Stimulated activated CD8-positive, alpha-beta memory T cell treated with anti-CD3 and anti-CD28 coated beads, Interleukin-2, amount 100 ng/mL, for 48 hours (primary cell): ENCODE results near the gene INTS6L.
"Not testable (repeated sequence)": the region's sequence is repeated elsewhere in the genome, so short reads cannot be mapped to it uniquely, and the experiment has no call there.

Experiments
- DNase-seq, 2 donors: peaks; one replicate each; pipeline ENCODE4 v3.0.0-alpha.2; 2020; ENCODE audit warnings: low read depth in 2 of 2

The INTS6L gene

DNA sequence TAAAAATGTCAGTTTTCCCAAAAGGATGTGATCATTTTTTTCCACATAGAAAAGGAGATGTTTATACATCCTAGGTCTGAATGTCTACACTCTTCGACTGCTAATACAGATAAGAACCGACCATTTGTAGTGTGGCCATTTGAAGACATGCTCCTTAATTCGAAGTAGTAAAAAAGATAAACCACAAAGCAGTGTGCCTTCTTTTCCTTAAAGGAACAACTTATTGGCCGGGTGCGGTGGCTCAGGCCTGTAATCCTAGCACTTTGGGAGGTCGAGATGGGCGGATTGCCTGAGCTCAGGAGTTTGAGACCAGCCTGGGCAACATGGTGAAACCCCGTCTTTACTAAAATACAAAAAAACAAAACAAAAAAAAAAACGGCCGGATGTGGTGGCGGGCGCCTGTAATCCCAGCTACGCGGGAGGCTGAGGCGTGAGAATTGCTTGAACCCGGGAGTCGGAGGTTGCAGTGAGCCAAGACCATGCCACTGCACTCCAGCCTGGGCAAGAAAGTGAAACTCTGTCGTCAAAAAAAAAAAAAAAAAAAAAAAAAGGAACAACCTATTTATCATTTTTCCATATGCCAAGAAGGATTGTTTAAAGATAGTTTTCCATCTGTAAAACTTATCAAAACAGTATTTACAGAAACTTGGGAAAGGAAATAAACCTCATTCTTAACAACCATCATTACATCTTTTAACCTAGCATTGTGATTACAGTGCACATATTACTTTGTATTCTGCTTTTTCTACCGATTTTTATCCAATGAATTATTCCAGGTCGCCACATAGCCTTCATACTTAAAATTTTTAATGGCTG is 2.6 kb downstream of the INTS6L start:
- DNase-seq = no peak

DNA sequence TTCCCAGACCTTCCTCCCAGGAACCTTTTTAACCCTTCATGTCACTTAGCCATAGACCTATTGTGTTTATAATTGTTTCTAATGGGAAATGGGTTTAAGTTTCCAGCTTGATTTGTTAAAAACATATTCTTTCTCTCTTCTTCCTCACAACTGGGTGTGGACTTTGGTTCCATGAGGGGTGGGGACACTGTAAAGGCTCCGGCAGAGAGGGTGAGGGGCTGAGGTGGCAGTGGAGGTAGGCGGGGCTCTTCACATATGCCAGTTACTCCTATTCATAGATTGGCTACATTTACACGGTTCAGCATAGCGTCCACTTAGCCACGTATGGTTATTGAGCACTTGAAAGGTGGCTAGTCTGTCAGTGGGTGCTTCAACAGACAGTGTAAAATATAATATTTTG is 7.8 kb downstream of the INTS6L start:
- no peak for DNase-seq

DNA sequence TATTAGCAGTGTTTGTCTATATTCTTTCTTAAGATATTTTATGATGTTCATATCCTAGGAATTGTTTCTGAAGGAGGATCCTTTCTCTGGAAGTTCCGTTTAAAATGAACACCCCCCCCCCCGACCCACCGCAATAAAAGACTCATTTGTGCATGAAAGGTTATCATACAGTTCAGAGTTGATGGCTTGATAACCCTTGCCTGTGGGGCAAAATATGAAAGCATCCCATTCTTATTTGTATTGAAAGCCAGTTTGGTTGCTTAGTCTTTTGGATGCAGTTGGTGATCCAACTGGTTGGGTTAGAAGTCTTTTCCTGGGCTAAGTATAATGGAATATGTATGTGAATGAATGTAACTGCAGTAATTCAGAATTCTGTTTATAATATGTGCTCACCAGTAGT is 8.3 kb downstream of the INTS6L start:
- DNase-seq = no peak

DNA sequence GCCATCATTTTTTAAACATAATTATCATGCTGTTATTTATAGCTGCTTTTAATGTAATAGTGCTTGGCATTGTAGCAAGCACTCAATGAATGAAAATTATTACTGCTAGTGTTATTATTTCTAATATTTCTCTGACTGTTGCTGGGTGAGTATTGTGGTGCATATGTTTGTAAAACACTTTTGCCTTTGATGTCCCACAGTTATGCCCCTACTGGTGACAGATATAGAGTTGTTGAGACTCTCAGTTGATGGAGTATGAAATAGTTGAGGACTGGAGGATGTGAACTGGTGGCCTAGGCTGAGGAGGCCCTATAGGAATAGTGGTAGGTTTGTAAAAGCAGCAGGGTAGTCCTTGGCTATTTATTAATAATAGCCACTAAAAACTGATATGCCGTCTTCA is 9.6 kb downstream of the INTS6L start:
- DNase-seq = no peak

DNA sequence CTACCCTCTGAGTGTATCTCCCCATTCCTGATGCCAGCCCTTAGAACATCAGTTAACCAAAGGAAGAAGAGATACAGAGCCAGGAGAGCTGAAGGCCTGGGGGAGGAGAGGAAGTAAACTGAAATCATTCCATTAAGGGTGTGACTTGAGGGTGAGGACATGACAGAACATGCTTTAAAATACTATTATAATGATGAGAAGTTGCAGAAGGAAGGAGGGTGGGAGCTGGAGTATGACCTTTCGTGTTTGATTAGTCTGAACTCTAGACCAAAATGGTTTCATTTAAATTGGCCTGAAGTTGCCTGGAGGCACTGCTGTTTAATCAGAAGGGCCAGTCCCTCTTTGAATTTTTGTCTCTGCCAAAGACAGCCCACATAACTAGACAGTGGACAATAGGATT is 11.4 kb downstream of the INTS6L start:
- no peak for DNase-seq

DNA sequence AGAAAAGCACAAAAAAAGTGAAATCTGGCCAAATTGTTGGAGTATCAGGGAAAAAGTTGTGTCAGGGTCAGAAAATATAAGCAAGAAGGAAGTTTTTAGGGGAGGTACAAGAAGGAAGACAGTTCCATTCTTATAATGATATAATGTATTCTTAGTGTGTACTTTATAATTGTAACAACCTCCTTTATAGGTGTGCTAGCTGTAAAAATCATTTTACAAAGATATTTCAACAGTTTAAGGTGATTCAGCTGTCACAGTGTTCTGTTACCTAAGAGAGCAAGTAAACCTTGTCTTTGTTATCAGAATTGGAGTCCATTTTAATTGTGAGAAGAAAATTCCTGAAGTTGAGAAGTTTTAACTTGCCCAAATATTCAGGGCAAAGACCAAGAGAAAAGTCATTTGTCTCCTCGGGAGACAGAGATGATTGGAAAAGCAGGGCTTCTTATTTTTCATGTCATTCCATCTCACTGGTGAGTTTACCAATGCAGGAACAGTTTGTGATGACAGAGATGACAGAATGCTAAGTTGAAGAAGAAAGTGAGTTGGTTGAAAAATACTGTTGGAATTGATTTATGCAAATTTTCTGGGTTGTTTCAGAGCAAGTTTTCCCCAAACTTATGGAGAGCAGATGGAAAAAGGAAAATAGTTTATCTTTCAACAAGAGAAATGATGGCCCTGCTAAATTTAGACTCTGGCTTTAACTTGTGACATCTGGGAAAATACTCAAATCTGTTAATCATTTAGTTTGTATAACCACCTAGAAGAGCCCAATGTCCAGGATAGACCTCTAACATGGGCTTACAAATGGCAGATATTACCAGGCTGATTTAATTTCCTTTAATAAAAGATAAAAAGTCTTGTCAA is 14.8 kb downstream of the INTS6L start:
- no peak for DNase-seq

DNA sequence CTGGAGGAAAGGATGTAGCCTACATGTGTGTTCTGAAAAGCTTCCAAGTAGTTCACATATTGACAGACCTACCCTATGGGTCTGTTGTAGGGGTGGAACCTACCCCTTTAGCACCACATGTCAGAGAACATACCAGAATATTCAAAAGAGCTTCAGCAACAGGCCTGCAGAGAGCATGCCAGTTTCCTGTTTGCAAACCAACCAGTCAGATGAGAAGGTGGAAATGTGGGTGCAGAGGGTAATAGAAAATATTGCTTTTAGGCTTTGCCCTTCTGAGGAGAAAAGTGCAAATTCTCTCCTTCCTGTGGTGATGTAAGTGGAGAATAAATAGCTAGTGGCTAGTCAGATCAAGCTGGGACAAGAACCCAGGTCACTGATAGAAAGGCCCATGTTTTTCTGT is 16.4 kb downstream of the INTS6L start:
- DNase-seq = no peak

DNA sequence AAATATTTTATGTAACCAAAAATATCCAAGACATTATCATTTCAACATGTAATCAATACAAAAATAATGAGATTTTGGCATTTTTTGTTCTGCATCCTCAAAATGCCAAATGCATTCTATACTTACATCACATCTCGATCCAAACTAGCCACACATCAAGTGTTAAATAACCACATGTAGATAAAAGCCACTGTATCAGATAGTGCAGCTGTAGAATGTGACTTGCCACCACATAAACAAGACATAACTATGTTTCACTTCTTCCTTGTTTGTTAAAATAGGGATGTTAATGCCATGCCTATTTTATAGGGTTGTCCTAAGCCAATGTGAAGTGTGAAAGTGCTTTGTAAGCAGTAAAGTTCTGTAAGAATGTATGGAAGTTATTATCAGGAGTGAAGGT is 20.9 kb downstream of the INTS6L start:
- no peak for DNase-seq

DNA sequence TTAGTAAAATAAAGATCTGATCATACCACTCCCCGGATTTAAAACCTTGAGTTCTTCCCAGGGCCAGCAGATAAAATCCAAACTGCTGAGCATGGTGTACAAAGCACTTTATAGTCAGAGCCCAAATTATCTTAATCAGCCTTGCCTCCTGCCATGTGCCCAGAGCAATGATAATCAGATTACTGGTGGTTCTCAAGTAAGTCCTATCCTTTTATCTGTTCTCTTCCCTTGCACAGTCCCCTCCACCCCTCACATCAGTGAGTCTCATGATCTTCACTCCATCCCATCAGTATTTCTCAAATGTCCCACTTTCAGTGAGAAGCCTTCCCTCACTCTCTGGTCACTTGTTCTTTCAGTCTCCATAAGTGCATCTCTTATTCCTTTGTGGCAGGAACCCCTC is 22.7 kb downstream of the INTS6L start:
- DNase-seq = no peak

DNA sequence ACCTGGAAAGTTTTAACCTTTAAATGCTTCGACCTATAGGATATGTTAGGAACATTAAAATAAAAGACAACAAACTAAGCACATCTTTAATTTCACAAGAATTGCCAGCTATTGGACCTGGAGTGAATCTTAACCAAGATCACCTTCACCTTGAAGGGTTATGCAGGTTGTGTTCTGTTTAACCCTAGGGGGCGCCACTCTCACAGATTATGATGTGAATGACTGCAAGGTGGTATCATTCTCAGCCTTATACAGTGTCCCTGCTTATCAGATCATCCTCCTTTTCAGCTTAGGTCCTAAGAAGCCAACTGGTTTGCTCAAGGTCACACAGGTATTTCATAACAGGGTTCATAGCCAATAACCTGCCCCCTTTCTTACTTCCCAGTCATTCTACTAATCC is 23.5 kb downstream of the INTS6L start:
- DNase-seq = peak in 1 of 2 donors; percentile 4

DNA sequence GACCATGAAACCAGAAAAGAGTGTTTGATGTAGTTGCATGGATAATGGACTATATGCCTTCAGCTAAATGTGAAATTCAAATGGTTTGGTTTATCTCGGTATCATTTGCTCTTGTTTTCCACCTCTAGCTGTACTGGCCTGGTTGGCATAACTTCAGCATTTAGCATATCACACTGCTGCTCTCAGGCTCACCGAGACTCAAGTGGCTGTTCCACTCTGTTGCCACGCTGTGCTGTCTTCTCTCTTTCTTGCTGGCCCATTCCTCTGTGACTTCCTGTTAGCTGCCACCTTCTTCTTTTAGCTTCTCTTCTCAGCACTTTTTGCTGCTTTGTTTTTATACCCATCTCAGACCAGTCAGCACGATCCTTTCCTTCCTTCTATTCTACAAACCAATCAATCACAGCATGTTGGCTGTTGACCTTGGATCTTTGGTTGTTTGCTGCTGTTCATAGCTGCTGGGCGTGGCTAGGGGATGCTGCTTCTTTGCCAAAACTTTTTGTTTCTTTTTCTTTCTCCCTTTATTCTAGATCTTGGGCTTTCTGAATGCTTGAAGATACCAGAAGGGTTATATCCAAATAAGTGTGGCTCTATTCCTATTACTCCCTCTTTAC is 24.0 kb downstream of the INTS6L start:
- no peak for DNase-seq

DNA sequence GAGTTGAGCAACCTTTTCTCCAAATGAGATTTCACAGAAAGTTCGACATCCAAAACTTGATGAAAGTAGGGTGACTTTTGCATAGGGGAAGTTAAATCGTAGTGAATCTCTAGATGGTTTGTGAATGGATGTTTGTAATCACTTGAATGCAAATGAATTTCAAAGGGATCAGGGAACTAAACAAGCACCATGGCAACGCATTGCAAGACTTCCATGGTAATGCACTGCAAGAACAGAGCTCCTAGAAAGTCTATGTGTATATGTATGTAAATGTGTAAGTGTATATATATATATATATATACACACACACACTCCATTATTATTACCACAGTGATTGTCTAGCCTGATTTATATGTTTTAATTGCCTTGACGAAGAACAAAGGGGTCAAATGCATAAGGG is 27.3 kb downstream of the INTS6L start:
- no peak for DNase-seq

DNA sequence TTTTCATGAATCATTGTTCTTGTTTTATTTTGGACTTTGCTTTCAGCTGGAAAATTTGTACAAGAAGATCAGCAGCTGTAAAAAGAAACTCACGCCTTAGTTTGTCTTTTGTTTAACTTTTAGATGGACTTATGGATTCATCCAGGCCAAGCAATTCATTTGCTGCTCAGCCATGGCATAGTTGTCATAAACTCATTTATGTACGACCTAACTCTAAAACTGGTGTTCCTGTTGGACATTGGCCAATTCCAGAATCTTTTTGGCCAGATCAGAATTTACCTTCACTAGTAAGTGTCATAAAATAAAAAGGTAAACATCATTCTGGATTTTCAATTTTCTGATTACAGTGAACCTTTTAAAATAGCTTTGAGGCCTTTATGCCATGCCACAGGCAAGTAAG is 29.1 kb downstream of the INTS6L start:
- no peak for DNase-seq

DNA sequence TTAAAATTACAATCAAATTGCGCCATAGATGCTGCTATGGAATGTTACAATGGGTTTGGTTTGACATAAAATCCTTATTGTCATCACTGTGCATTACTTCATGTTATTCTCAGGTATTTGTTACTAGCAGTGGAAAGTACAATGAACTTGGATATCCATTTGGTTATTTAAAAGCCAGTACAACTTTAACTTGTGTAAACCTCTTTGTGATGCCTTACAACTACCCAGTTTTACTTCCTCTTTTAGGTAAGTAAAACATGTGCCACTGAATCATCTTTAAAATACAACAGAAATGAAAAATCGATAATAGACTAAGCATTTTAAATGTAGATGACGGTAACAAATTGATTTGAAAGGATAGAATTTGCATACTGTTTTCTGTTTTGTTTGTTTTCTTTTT is 35.6 kb downstream of the INTS6L start:
- DNase-seq = no peak

DNA sequence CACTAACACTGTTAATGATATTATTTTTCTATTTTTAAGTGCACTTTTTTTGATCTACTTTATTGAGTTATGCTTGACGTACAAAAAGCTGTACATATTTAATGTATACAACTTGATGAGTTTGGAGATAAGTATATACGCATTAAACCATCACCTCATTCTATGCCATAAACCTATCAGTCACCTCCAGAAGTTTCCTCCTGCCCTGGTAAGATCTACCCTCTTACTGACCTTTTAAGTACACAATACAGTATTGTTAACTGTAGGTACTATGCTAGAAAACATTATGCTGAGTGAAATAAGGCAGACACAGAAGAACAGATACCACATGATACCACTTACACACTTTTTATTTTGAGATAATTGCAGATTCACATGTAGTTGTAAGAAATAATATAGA is 36.9 kb downstream of the INTS6L start:
- DNase-seq = no peak

DNA sequence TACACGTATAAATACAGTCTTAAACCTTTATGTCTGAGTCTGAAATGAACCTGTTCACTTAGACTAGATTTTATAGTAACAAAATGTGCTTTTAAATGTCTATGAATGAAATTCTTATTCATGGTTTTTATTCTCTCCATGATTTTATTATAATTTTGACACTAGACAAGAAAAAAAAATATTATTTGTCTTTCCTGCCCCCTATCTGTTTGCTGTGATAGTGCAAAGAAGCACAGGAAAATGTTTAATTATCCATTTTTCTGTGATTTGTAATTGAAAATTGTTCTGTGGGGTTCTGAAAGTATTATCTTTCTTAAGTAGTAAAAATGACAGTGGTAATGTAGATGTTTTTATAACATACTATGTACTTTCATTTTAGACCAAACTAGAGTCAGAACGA is 52.0 kb downstream of the INTS6L start:
- DNase-seq = no peak

DNA sequence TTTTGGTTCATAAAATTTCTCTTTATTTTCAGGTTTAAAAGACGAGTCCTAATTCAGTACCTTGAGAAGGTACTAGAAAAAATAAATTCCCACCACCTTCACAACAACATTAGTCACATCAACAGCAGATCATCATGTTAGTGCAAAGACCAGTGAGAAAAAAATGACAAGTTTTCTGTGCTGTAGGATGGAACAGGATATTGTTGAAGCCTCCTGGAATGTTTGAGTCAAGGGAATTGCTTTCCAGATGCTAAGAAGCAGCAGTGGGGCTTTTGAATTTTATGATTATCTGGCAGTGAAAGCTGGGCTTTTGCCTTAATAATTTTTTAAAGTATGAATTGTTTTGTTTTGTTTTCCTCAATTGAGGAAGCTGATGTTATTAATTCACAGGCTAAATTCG is 61.0 kb downstream of the INTS6L start:
- no peak for DNase-seq

DNA sequence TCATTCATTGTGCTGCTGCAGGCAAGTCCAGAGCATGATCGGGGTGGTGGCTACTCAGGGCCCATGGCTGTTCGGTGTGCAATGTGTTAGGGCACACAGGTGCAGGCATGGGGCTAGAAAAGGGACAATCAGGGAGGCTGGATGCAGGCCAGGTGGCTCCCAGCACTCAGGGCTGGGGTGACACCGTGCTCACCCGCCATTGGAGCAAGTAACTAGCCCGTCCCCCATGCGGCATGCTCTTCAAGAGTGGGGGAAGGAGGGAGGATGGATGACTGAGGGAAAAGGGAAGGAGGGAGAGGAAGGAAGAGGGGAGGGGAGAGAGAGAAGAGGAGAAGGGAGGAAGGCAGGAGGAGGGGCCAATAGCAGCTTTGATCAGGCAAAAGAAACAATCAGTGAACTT is 64.7 kb downstream of the INTS6L start:
- DNase-seq = no peak

DNA sequence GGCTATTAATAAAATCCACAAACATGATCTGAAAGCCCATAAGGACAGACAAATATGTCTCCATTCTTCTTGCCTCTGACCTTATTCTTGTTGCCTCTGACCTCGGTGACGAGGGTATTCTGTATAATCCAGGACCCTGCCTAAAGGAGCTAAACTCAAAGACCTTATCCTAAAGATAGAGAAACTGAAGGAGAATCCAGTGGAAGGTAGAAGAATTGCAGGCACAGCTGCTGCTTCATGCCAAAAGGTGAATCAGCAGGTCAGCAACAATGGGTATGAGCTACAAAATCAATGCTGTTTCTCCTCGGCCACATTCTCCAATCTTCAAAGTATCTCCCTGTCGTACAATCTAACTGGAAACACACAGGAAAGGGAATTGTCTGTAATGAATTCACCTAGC is 71.4 kb downstream of the INTS6L start:
- no peak for DNase-seq

DNA sequence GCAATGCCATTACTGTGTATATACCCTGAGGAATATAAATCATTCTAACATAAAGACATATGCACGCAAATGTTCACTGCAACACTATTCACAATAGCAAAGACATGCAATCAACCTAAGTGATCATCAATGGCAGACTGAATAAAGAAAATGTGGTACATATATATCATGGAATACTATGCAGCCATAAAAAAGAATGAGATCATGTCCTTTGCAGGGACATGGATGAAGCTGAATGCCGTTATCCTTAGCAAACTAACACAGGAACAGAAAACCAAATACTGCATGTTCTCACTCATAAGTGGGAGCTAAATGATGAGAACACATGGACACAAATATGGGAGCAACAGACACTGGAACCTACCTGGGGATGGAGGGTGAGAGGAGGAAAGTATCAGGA is 73.6 kb downstream of the INTS6L start:
- not testable (repeated sequence) for DNase-seq

DNA sequence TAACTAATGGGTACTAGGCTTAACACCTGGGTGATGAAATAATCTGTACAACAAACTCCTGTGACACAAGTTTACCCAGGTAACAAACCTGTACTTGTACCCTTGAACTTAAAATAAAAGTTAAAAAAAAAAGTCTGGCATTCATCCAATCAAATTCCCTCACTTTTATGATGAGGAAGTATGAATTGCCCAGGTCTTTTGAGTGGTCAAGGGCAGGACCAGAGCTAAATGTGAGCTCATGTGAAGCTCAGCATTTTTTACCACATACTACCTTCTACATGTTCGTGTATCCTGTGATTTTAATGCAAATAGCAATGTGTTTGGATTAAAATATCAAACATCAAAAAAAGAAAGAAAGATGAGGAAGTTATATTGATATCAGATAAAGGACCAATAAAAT is 74.0 kb downstream of the INTS6L start:
- DNase-seq = not testable (repeated sequence)

DNA sequence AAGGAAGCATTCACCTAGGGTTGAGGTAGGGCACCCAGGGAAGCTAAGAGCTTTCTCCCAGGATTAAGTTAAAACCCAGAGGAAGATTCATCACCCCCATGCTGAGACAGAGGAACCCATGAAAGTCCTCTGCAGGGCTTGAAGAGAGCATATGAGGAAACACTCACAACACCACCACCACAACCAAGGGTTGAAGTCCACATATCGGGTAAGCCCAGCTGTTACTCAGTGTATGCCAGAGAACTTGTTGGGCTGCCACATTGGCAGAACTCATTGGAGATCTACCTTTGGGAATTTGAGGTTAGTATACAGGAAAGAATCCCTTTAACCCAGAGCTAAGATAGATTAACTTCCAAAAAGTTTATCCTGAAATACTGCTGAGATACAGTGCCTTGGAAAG is 75.1 kb downstream of the INTS6L start:
- DNase-seq = no peak

DNA sequence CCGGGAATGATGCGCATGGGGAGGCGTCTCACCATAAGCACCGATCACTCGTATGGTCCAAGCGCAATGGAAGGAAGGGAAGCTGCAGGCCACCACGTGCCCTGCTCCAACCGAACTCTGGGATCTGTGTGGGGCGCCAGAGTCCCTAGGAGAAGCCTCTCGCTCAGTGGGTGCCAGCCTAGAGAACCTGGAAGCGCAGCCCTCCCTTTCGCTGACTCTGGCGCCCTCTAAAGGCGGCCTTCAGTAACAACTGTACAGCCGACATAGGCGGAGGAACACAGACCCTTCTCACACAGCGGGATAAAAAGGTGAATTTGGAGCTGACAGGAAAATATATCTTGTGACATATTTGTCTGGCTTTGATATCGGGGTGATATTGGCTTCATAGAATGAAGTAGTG is 76.0 kb downstream of the INTS6L start:
- peak; percentile 22 to 30 for DNase-seq
